ENCODE measurements around the gene SLC22A16.

The SLC22A16 gene

GRCh38 chr6:110399219-110400071 lies 77.0 kb downstream of the SLC22A16 start:
- no peak for DNase-seq

- no peak for DNase-seq
Measured at GRCh38 chr6:110398778-110399177, 77.6 kb downstream of the SLC22A16 start.

GRCh38 chr6:110395221-110395620 lies 81.2 kb downstream of the SLC22A16 start:
- DNase-seq, result no peak

GRCh38 chr6:110394409-110394808 lies 82.0 kb downstream of the SLC22A16 start:
- no peak for DNase-seq

GRCh38 chr6:110392727-110393126 lies 83.7 kb downstream of the SLC22A16 start:
- DNase-seq, result no peak

- no peak for DNase-seq
Measured at GRCh38 chr6:110390404-110390803, 86.0 kb downstream of the SLC22A16 start.

- DNase-seq, result no peak
Measured at GRCh38 chr6:110389689-110390382, 86.6 kb downstream of the SLC22A16 start.

- DNase-seq, result no peak
Measured at GRCh38 chr6:110387986-110388385, 88.4 kb downstream of the SLC22A16 start.

- no peak for DNase-seq
Measured at GRCh38 chr6:110385458-110385863, 91.0 kb downstream of the SLC22A16 start.

- DNase-seq, result no peak
Measured at GRCh38 chr6:110378552-110378951, 97.9 kb downstream of the SLC22A16 start.
